GM06990 (cell line): ENCODE data around the gene UBAP1.
A peak's percentile ranks its signal among the peaks of the same experiment; 100 is the strongest.

Experiments used
- DNase-seq: peaks from one replicate; pipeline ENCODE4 v3.0.0-alpha.2; 2011; ENCODE audit not compliant: insufficient read length; ENCODE audit errors: extremely low read depth
- H3K27me3 ChIP-seq: replicated peaks from 2 replicates; pipeline ENCODE4 v1.6.0; 2011; ENCODE audit warnings: low read length; ENCODE audit not compliant: control insufficient read depth, insufficient read depth
- H3K36me3 ChIP-seq: 2 replicates; pipeline ENCODE4 v1.5.1; 2011; ENCODE audit warnings: low read length; ENCODE audit not compliant: control insufficient read depth, insufficient read depth
- H3K4me3 ChIP-seq: replicated peaks from 2 replicates; pipeline ENCODE4 v1.5.1; 2011; ENCODE audit warnings: low read depth, mild to moderate bottlenecking, control low read depth, low read length
- TF ChIP-seq, protein P1 (sequence below): IDR thresholded peaks from 2 replicates; pipeline ENCODE4 v1.5.1; 2011; ENCODE audit warnings: low read length, control low read depth, mild to moderate bottlenecking, inconsistent platforms; ENCODE audit not compliant: insufficient read depth, poor library complexity, severe bottlenecking

UBAP1 gene

GRCh38 chr9:34171753-34172535 lies 6.9 kb upstream of the UBAP1 start:
- no peak overlapping the region for H3K4me3 ChIP-seq
- TF ChIP-seq, protein P1, sequence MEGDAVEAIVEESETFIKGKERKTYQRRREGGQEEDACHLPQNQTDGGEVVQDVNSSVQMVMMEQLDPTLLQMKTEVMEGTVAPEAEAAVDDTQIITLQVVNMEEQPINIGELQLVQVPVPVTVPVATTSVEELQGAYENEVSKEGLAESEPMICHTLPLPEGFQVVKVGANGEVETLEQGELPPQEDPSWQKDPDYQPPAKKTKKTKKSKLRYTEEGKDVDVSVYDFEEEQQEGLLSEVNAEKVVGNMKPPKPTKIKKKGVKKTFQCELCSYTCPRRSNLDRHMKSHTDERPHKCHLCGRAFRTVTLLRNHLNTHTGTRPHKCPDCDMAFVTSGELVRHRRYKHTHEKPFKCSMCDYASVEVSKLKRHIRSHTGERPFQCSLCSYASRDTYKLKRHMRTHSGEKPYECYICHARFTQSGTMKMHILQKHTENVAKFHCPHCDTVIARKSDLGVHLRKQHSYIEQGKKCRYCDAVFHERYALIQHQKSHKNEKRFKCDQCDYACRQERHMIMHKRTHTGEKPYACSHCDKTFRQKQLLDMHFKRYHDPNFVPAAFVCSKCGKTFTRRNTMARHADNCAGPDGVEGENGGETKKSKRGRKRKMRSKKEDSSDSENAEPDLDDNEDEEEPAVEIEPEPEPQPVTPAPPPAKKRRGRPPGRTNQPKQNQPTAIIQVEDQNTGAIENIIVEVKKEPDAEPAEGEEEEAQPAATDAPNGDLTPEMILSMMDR: no peak
- DNase-seq: peak; percentile 51
- H3K36me3 ChIP-seq: no peaks in the 10 kb centered on the region
- H3K27me3 ChIP-seq: no peaks in the 10 kb centered on the region

GRCh38 chr9:34176089-34176488 lies 2.8 kb upstream of the UBAP1 start:
- Histone ChIP-seq H3K27me3 (no peaks in the 10 kb centered on the region), H3K4me3 (no peak overlapping the region), H3K36me3 (no peaks in the 10 kb centered on the region)
- no peak for DNase-seq
- TF ChIP-seq, protein P1: no peak

DNA sequence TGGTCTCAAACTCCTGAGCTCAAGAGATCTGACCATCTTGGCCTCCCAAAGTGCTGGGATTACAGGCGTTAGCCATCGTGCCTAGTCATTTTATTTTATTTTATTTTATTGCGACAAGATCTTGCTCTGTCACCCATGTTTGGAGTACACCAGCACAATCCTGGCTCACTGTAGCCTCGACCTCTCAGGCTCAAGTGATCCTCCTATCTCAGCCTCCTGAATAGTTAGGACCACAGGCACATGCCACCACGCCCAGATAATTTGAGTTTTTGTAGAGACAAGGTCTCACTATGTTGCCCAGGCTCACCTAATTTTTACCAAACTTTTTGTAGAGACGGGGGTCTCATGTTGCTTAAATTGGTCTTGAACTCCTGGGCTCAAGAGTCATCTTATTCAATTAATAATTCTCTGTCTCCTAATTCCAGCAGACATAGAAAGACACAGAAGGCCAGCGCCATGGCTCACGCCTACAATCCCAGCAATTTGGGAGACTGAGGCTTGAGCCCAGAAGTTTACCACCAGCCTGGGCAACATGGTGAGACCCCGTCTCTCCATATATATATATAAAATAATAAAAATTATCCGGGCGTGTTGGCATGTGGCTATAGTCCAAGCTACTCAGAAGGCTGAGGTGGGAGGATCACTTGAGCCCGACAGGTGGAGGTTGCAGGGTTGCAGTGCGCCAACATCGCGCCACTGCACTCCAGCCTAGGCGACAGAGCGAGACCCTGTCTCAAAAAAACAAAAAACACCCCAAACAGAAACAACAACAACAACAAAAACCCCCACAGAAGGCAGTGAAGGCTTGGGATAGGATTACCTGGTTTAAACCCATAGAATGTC lies 1.0 kb upstream of the UBAP1 start:
- H3K36me3 ChIP-seq: no peaks in the 10 kb centered on the region
- no peaks in the 10 kb centered on the region for H3K27me3 ChIP-seq
- H3K4me3 ChIP-seq: peak overlapping the region; percentile 98
- TF ChIP-seq, protein P1: no peak
- no peak for DNase-seq

- Histone ChIP-seq H3K27me3 (no peaks in the 10 kb centered on the region), H3K4me3 (peak overlapping the region; percentile 98), H3K36me3 (no peaks in the 10 kb centered on the region)
- no peak for DNase-seq
- TF ChIP-seq, protein P1: no peak
Measured at GRCh38 chr9:34179213-34180136, 632 bp downstream of the UBAP1 start.

DNA sequence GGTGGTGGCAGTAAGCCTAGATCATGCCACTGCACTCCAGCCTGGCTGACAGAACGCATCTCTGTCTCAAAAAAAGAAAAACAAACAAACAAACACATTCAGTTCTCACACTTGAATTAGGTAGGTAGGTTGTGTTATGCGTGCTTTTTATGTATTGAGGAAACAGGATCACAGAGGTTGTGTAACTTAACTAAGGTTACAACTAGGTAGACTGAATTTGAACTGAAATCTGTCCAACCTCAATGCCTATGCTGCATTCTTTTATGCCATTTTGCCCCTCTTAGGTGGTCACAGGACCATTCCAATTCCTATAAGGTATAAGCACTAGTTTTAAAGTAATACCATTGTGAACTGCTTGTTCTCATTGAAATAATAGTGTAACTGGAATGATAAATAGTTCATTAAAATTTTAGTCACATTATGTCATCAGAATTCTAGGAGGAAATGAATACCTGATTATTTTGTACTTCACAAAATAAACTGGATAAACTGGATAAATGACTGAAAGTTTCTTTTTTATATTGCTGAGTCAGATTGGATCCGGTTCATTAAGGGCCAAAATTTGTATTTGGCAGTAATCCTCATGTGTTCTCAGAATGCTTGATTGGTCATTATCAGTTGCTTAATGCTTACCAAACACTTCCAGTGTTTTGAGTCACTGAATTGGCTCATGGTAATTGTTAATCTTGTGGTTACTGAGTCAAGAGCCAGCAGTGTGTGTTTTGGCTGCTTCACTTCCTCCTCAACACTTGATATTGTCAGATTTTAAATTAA lies 7.1 kb downstream of the UBAP1 start:
- peak; percentile 17 for DNase-seq
- Histone ChIP-seq H3K27me3 (no peaks in the 10 kb centered on the region), H3K4me3 (no peak overlapping the region), H3K36me3 (no peaks in the 10 kb centered on the region; the same call in 1 of the 2 replicates)
- TF ChIP-seq, protein P1: no peak
